HG03354 (cell line): ENCODE measurements around the gene PRICKLE2.

Source experiments
- ATAC-seq: cut with Tn5 transposase; IDR thresholded peaks from one replicate; pipeline ENCODE4 v1.9.1; 2021; ENCODE audit warnings: mild to moderate bottlenecking; ENCODE audit not compliant: unreplicated experiment, poor library complexity, severe bottlenecking

The PRICKLE2 gene

DNA sequence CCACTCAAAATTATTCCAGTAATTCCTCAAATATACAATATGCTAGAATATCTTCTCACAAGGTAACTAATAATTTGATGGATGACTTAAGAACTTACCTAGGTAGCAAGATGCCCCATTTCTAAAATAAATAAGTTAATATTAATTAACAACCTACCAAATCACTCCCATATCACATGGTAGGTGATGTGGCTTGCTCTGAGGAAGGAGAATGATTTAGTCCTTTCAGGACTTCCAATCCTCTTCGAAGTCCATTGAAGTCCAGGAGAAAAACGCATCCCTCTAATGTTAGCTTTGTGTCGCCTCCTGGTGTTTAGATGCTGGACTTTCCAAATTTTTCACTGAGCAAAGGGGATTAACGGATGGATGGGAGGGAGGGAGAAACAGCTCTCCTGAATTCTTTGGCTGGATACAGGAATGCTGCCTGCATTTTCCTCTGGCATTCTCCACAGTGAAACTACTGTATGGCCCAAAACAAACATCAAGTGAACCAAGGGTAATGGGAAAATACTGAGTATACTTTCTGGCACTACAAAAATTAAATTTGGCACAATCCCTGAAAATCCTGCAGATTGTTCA, 58.6 kb downstream of the PRICKLE2 start:
- ATAC-seq: no peak

DNA sequence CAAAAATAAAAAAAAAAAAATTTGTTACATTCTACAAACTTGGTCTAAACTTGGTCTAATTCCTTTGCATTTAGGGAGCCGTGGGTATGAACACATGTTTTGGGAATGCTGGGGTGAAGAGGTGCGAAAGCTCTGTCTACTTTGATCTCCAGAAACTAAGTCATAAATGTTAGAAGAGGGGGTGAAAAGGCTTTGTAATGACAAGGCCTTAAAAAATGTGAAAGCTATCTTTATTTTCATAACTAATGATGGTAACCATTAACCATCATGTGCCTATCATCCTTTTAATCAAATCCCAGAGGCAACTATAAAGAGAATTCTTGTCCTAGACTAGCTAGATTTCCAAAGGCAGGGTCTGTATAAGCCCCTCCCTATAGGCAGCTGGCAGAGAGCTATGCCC, 60.9 kb downstream of the PRICKLE2 start:
- no peak for ATAC-seq

DNA sequence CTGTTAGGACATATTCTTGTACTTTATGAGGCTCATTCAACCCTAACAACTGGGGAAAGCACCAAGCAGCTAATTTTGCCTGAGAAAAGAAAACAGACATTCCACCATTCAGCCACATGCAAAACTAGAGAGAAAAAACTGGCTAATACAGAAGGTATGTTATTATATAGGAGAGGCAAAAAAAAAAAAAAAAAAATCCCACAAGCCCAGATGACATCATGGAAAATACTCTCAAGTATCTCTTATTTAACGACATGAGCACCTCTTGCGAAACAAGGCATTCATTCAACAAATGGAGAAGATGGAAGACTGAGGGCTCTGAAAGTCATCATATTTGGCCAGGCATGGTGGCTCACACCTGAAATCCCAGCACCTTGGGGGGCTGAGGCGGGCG, 61.5 kb downstream of the PRICKLE2 start:
- no peak for ATAC-seq

- no peak for ATAC-seq
Observed at GRCh38 chr3:64163019-64163754, 62.1 kb downstream of the PRICKLE2 start.

DNA sequence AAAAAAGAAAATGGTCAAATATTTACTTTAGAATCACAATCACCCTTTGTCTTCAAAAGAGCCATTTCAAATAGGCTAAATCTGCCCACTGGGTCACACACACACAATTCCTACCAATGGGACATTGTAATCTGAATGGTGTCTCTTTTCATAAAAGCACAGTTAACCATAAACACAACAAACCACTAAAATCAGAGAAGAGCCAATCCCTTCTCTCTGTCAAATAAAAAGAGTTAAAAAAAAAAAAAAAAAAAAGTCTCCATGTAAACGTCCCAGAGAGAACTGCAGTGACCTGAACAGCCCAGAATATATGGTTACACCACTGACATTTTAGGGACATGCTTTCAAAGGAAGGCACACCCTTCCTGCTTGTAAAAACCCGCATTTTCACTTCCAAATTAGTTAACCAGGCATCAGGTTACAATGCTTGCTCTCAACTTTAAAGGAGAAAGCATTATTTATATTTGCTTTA, 63.7 kb downstream of the PRICKLE2 start:
- no peak for ATAC-seq

- no peak for ATAC-seq
Observed at GRCh38 chr3:64160000-64160695, 65.1 kb downstream of the PRICKLE2 start.

DNA sequence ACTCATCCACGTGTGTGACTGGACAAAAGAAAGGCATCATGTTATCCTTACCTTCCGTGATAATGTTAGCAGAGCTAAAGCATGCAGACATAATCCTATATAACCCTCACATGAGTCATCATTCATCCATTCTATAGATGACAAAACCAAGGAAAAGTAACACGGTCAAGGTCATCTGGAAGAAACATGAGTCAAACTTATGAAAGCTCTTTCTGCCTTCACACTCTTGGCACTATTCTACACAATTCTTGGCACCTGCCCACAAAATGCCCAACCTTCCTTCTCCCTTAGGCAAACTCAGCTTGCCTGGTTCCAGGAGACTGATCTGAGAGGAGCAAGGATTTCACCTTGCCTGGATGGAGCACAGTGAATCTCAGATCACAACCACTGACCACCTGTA, 66.9 kb downstream of the PRICKLE2 start:
- no peak for ATAC-seq

DNA sequence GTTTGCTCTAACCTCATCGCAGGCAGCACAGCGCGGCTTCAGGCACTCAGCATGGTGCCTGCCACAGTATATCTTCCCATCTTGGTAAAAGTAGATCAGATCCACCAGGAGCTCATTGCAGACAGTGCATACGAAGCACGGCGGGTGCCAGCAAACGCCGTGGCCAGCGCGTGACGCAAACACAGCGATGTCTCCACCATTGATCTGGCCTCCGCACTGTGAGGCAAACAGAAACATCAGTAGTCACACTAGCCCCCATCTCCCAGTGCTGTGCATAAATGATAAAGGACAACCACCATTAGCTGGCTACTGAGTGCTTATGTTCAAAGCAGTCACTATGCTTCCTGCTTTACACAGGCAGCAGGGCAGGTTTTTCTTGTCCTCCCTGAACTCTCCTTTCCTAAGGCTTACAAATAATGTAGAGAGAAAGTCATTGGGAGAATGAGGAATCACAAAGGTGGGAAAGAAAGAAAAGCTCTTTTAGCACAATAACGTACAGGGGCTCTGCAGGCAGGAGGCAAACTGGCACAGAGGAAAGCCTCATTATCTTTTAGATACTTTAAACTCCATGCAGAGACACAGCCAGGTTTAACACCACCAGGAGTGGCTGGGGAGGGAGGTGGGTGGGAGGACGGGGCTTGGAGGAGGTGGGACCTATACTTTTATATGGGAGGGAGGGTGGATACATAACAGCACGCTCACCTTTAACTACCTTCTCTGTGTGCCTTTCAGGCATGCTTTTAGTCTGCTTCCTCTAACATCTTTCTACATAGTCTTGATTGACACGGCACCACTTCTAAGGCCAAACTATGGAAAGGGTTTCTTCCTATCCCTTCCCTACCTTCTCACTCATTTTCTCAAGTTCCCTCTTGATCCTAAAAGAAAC, 67.9 kb downstream of the PRICKLE2 start:
- ATAC-seq: no peak

GRCh38 chr3:64155328-64155727, 69.9 kb downstream of the PRICKLE2 start:
- ATAC-seq: no peak

DNA sequence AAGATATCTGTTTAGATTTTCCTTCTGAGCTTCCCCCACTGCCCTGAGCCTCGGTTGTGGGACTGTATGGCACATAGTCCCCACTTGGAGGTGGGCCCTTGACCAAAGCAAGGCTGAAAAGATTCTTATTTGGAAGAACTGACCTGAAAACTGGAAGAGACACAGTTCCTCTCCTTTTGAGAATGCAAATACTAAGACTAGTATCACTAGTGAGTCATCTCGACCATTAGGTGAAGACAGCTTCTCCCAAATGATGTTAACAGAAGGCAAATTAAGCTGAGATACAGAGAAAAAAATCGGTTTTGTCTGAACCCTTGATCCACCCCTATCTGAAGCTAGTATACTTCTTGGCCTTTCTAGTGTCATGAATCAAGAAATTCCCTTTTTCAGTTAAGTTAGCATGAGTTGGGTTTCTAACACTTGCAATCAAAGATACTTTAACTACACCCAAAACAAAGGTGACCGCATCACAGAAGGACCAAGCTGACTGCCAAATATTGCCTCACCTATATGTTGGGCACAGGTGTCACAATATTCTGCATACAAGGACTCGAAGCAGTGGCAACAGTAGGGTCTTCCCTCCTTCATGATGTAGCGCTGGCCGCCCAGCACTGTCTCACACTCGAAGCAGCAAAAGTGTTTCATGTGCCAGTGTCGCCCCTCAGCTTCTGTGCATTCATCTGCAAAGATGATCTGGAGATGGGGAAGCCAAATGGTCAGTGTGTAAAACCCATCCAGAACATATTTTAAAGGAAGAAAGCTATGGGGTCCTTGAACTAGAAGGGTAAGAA, 72.4 kb downstream of the PRICKLE2 start:
- ATAC-seq: no peak

DNA sequence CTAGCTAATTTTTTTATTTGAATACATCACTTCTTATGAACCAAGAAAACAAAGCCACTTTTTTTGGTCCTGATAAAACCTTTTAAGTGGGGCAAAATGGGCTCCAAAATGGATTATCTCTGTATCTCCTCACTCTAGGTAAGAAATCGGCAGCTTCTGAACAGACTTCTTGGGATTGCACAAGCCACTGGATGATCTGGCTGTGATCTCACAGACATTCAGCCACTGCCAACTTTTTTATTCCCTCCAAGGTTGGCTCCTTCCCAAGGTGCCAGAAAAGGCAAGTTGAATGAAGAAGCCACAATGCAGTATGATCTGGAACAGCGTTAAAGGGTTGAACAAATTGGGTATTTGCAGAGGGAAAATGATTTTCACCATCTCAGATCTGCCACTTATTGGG, 73.2 kb downstream of the PRICKLE2 start:
- no peak for ATAC-seq

GRCh38 chr3:64151342-64151871, 73.9 kb downstream of the PRICKLE2 start:
- ATAC-seq: no peak

DNA sequence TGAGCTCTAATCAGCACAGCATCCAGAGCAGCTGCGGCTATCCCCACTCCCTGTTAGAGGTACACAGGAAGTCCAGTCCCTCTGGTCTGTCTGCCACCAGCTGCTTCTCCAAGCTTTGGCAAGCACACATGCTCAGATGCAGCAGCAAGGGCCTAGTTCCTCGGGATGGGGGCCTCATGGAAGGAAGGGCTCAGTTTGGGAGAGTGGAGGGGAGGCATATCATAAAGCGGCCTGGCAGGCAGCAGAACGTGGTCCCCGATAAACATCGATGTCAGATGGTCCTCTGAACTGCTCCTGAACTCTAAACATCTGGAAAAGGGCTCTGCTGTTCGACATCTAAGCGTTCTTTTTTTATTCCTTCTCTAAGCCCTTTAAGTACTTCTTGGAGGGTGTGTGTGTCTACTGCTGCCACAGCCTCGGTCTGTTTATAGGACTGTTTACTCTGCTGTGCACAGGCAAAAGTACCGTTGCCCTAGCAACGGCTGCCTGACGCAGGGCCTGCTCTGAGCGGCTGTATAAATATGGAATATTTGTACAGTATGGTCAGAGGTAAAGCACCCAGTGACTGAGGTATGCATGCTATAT, 74.6 kb downstream of the PRICKLE2 start:
- ATAC-seq: no peak

GRCh38 chr3:64149886-64150285, 75.4 kb downstream of the PRICKLE2 start:
- no peak for ATAC-seq

GRCh38 chr3:64148955-64149653, 76.2 kb downstream of the PRICKLE2 start:
- ATAC-seq: no peak

GRCh38 chr3:64147211-64147610, 78.1 kb downstream of the PRICKLE2 start:
- ATAC-seq: no peak

DNA sequence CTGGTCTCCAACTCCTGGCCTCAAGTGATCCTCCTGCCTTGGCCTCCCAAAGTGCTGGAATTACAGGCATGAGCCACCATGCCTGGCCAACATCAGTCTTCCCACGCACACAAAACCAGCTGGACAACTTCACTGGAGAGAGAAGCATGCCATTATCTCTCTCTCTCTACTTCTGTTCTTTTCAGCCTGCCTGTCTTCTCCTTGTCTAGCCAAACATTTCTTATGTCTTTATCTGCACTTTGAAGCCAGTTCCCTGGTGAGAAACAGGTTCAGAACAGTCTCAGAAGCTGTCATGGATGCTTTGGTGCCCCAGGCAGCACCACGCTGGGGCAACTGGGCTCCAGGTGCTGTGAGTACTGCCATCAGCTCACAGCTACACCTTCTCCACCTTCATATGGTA, 79.8 kb downstream of the PRICKLE2 start:
- ATAC-seq: no peak

DNA sequence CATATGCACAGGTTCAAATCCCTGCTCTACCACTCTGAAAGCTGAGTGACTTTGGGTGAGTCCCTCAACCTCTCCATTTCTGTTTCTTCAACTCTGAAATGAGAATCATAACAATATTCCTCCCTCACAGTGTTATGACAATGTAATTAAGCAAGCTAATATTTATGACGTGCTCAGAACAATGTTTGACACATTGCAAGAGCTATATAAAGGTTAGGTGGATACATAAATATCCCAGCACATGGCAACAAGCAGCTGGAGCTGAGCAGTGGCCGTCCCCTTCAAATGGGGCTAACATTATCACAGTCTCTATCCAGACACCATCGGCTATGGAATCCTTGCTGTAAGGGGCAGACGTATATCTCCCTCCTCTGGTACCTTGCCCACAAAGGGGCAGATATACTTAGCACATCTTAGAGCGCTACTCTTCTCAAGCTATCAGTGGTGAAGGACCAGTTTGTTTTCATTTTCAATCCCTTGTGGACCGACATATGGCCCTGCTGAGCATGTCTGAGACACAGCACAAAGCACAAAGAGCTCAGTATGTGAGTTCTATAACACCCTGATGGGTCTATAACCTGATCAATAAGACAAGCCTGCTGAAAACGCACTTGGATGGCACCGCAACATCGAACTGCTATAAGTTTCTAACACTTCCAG, 80.9 kb downstream of the PRICKLE2 start:
- no peak for ATAC-seq
